ENCODE data around the gene ELOVL1. TPM values are rescaled to one million over a fixed set of nuclear protein-coding genes. Genes with fewer than 3 reads are reported as not detected.

ELOVL1 gene
- total and polyA plus RNA-seq, 2 experiments from 2014 or later, result 16.7 to 23.3 TPM

DNA sequence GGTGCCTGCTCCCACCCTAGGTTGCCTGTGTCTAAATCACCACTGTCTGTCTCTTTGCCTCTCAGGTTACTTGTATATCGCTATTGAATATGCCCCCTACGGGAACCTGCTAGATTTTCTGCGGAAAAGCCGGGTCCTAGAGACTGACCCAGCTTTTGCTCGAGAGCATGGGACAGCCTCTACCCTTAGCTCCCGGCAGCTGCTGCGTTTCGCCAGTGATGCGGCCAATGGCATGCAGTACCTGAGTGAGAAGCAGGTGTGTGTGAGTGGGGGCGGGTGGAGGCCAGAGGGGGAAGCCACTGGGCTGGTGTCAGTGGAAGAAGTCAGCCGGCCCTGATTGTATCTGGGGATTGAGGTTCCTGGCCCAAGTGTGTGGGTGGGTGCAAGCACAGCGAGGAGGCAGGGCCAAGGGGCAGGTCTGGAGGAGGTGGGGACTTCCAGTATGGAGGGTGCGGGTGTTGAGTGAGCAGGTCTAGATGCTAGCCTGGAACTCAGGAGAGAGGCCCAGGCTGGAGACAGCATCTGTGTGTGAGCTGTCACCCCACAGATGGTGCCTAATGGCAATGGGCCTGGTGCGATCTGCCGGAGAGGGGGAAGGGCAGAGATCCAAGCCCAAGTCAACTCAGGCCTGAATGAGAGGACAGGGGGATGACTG, 49.9 kb downstream of the ELOVL1 start:
- no peak overlapping the region for H3K27ac ChIP-seq (ENCODE audit: low read depth)
- H3K9me3 Mint-ChIP-seq, result no peaks in the 10 kb centered on the region
- 0 out of 2 replicates have a peak overlapping the region, but pooled peaks have one; percentile 45 for H3K27ac Mint-ChIP-seq
- no peaks in the 10 kb centered on the region for H3K79me2 ChIP-seq (replicated peaks; ENCODE audit: insufficient read depth)
- no peaks in the 10 kb centered on the region for H3K4me1 ChIP-seq (ENCODE audit: insufficient read depth)
- ATAC-seq (peak; percentile 62), DNase-seq (ENCODE audit: low spot score) (no peak)
- H4K20me1 ChIP-seq (replicated peaks; ENCODE audit: insufficient read depth), result no peaks in the 10 kb centered on the region
- no peaks in the 10 kb centered on the region for H3K36me3 ChIP-seq (ENCODE audit: insufficient read depth)
- no peaks in the 10 kb centered on the region for H3K27me3 ChIP-seq (ENCODE audit: insufficient read depth)
- H3K36me3 Mint-ChIP-seq (ENCODE audit: low read depth), result no peaks in the 10 kb centered on the region
- H3K4me1 Mint-ChIP-seq, result peaks cover 7% of the 10 kb centered on the region; the same call in 2 of the 3 replicates
- no peak overlapping the region for H3K4me3 Mint-ChIP-seq
- H3K27me3 Mint-ChIP-seq (ENCODE audit: insufficient read depth, low read depth, poor library complexity), result peaks cover 12% of the 10 kb centered on the region
- no peaks in the 10 kb centered on the region for H3F3A ChIP-seq (replicated peaks; ENCODE audit: low read depth)
- no peak overlapping the region for H2AFZ ChIP-seq
- H3K9me2 ChIP-seq (ENCODE audit: insufficient read depth), result no peaks in the 10 kb centered on the region
- no peak overlapping the region for H3K4me3 ChIP-seq
- TF ChIP-seq, protein P1, sequence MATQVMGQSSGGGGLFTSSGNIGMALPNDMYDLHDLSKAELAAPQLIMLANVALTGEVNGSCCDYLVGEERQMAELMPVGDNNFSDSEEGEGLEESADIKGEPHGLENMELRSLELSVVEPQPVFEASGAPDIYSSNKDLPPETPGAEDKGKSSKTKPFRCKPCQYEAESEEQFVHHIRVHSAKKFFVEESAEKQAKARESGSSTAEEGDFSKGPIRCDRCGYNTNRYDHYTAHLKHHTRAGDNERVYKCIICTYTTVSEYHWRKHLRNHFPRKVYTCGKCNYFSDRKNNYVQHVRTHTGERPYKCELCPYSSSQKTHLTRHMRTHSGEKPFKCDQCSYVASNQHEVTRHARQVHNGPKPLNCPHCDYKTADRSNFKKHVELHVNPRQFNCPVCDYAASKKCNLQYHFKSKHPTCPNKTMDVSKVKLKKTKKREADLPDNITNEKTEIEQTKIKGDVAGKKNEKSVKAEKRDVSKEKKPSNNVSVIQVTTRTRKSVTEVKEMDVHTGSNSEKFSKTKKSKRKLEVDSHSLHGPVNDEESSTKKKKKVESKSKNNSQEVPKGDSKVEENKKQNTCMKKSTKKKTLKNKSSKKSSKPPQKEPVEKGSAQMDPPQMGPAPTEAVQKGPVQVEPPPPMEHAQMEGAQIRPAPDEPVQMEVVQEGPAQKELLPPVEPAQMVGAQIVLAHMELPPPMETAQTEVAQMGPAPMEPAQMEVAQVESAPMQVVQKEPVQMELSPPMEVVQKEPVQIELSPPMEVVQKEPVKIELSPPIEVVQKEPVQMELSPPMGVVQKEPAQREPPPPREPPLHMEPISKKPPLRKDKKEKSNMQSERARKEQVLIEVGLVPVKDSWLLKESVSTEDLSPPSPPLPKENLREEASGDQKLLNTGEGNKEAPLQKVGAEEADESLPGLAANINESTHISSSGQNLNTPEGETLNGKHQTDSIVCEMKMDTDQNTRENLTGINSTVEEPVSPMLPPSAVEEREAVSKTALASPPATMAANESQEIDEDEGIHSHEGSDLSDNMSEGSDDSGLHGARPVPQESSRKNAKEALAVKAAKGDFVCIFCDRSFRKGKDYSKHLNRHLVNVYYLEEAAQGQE (IDR thresholded peaks at IDR 0.05; ENCODE audit: unreplicated experiment), result no peak
- TF ChIP-seq CREB1 (CRISPR knock-in tag; IDR thresholded peaks at IDR 0.05; ENCODE audit: low read depth), result no peak
- no peak for TF ChIP-seq NANOG (IDR thresholded peaks at IDR 0.05; ENCODE audit: borderline replicate concordance)
- no peak for TF ChIP-seq EZH2 (IDR thresholded peaks at IDR 0.05; ENCODE audit: low read depth, unreplicated experiment)
- TF ChIP-seq POLR2AphosphoS5 (IDR thresholded peaks at IDR 0.05; ENCODE audit: low read depth), result no peak
- TF ChIP-seq ZNF331 (CRISPR knock-in tag; IDR thresholded peaks at IDR 0.05; ENCODE audit: low read depth), result no peak
- no peak for TF ChIP-seq ZNF114 (CRISPR knock-in tag; IDR thresholded peaks at IDR 0.05)
- TF ChIP-seq EZH2phosphoT487 (IDR thresholded peaks at IDR 0.05; ENCODE audit: unreplicated experiment), result no peak
- TF ChIP-seq JUNB (IDR thresholded peaks at IDR 0.05; ENCODE audit: unreplicated experiment), result no peak
- no peak for TF ChIP-seq ETS1 (IDR thresholded peaks at IDR 0.05)
- no peak for TF ChIP-seq STAT1 (IDR thresholded peaks at IDR 0.05; ENCODE audit: unreplicated experiment)
- TF ChIP-seq CTCF (conservative IDR thresholded peaks at IDR 0.05; ENCODE audit: low read depth in 2 of 2), result no peak
- TF ChIP-seq, protein P2, sequence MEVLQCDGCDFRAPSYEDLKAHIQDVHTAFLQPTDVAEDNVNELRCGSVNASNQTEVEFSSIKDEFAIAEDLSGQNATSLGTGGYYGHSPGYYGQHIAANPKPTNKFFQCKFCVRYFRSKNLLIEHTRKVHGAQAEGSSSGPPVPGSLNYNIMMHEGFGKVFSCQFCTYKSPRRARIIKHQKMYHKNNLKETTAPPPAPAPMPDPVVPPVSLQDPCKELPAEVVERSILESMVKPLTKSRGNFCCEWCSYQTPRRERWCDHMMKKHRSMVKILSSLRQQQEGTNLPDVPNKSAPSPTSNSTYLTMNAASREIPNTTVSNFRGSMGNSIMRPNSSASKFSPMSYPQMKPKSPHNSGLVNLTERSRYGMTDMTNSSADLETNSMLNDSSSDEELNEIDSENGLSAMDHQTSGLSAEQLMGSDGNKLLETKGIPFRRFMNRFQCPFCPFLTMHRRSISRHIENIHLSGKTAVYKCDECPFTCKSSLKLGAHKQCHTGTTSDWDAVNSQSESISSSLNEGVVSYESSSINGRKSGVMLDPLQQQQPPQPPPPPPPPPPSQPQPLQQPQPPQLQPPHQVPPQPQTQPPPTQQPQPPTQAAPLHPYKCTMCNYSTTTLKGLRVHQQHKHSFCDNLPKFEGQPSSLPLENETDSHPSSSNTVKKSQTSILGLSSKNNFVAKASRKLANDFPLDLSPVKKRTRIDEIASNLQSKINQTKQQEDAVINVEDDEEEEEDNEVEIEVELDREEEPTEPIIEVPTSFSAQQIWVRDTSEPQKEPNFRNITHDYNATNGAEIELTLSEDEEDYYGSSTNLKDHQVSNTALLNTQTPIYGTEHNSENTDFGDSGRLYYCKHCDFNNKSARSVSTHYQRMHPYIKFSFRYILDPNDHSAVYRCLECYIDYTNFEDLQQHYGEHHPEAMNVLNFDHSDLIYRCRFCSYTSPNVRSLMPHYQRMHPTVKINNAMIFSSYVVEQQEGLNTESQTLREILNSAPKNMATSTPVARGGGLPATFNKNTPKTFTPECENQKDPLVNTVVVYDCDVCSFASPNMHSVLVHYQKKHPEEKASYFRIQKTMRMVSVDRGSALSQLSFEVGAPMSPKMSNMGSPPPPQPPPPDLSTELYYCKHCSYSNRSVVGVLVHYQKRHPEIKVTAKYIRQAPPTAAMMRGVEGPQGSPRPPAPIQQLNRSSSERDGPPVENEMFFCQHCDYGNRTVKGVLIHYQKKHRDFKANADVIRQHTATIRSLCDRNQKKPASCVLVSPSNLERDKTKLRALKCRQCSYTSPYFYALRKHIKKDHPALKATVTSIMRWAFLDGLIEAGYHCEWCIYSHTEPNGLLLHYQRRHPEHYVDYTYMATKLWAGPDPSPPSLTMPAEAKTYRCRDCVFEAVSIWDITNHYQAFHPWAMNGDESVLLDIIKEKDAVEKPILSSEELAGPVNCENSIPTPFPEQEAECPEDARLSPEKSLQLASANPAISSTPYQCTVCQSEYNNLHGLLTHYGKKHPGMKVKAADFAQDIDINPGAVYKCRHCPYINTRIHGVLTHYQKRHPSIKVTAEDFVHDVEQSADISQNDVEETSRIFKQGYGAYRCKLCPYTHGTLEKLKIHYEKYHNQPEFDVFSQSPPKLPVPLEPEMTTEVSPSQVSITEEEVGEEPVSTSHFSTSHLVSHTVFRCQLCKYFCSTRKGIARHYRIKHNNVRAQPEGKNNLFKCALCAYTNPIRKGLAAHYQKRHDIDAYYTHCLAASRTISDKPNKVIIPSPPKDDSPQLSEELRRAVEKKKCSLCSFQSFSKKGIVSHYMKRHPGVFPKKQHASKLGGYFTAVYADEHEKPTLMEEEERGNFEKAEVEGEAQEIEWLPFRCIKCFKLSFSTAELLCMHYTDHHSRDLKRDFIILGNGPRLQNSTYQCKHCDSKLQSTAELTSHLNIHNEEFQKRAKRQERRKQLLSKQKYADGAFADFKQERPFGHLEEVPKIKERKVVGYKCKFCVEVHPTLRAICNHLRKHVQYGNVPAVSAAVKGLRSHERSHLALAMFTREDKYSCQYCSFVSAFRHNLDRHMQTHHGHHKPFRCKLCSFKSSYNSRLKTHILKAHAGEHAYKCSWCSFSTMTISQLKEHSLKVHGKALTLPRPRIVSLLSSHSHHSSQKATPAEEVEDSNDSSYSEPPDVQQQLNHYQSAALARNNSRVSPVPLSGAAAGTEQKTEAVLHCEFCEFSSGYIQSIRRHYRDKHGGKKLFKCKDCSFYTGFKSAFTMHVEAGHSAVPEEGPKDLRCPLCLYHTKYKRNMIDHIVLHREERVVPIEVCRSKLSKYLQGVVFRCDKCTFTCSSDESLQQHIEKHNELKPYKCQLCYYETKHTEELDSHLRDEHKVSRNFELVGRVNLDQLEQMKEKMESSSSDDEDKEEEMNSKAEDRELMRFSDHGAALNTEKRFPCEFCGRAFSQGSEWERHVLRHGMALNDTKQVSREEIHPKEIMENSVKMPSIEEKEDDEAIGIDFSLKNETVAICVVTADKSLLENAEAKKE (CRISPR knock-in tag; IDR thresholded peaks at IDR 0.05), result no peak
- H3K4me2 ChIP-seq, result no peak overlapping the region

Data from GM23338 (cell line).